GM19372 (cell line): Measurements from ENCODE around the gene PLEKHN1.
"Not testable (repeated sequence)": the region's sequence is repeated elsewhere in the genome, so short reads cannot be mapped to it uniquely, and the experiment has no call there.

Experiments used
- ATAC-seq: cut with Tn5 transposase; IDR thresholded peaks from one replicate; pipeline ENCODE4 v1.9.1; 2021; ENCODE audit warnings: mild to moderate bottlenecking, low read depth, moderate library complexity; ENCODE audit not compliant: unreplicated experiment

Gene PLEKHN1

GRCh38 chr1:941588-942383 lies 24.5 kb upstream of the PLEKHN1 start:
- ATAC-seq: no peak

- ATAC-seq: no peak
Measured at GRCh38 chr1:942411-942821, 23.9 kb upstream of the PLEKHN1 start.

GRCh38 chr1:942864-943533 lies 23.3 kb upstream of the PLEKHN1 start:
- ATAC-seq: no peak

- no peak for ATAC-seq
Measured at GRCh38 chr1:943545-944340, 22.5 kb upstream of the PLEKHN1 start.

GRCh38 chr1:944341-945325 lies 21.6 kb upstream of the PLEKHN1 start:
- no peak for ATAC-seq

GRCh38 chr1:945688-946556 lies 20.4 kb upstream of the PLEKHN1 start:
- ATAC-seq: no peak

- not testable (repeated sequence) for ATAC-seq
Measured at GRCh38 chr1:946811-947210, 19.5 kb upstream of the PLEKHN1 start.

GRCh38 chr1:947958-948357 lies 18.3 kb upstream of the PLEKHN1 start:
- ATAC-seq: no peak

- ATAC-seq: no peak
Measured at GRCh38 chr1:950268-950667, 16.0 kb upstream of the PLEKHN1 start.

- no peak for ATAC-seq
Measured at GRCh38 chr1:950881-951280, 15.4 kb upstream of the PLEKHN1 start.

GRCh38 chr1:951364-951763 lies 14.9 kb upstream of the PLEKHN1 start:
- ATAC-seq: no peak

GRCh38 chr1:952201-952600 lies 14.1 kb upstream of the PLEKHN1 start:
- no peak for ATAC-seq

- ATAC-seq: no peak
Measured at GRCh38 chr1:952603-953002, 13.7 kb upstream of the PLEKHN1 start.

GRCh38 chr1:953524-954320 lies 12.6 kb upstream of the PLEKHN1 start:
- ATAC-seq: no peak

- no peak for ATAC-seq
Measured at GRCh38 chr1:954927-955326, 11.4 kb upstream of the PLEKHN1 start.

- no peak for ATAC-seq
Measured at GRCh38 chr1:955474-955873, 10.8 kb upstream of the PLEKHN1 start.

- ATAC-seq: no peak
Measured at GRCh38 chr1:956636-957035, 9.6 kb upstream of the PLEKHN1 start.
